ENCODE data around the gene GLYATL2. TPM values are rescaled to one million over a fixed set of nuclear protein-coding genes. Genes with fewer than 3 reads are reported as not detected.
A peak's percentile ranks its signal among the peaks of the same experiment; 100 is the strongest.

GLYATL2 gene
- polyA plus RNA-seq, 1 donor (not counting 4 experiments of a cell fraction or from before 2014, with no cell fraction given) = 0.16 TPM

GRCh38 chr11:58786693-58787092 is 57.8 kb downstream of the GLYATL2 start:
- H3K36me3 ChIP-seq (ENCODE audit: control insufficient read depth in 2 of 2, extremely low read depth in 1 of 2, insufficient read depth in 2 of 2, low read length in 2 of 2) = no peaks in the 10 kb centered on the region
- H3K9me1 ChIP-seq (ENCODE audit: control insufficient read depth, extremely low read depth, insufficient read depth, low read length) = no peaks in the 10 kb centered on the region
- no peaks in the 10 kb centered on the region for H4K20me1 ChIP-seq (ENCODE audit: control insufficient read depth, extremely low read depth, insufficient read depth, low read length)
- no peaks in the 10 kb centered on the region for H3K27me3 ChIP-seq (ENCODE audit: control insufficient read depth, extremely low read depth, insufficient read depth, low read length)
- no peak for DNase-seq (ENCODE audit: low read depth, low spot score)
- H3K9me3 ChIP-seq (ENCODE audit: control insufficient read depth, low read depth, low read length) = peaks cover 2% of the 10 kb centered on the region
- peaks cover 13% of the 10 kb centered on the region for H3K4me1 ChIP-seq (ENCODE audit: control insufficient read depth, extremely low read depth, insufficient read depth, low read length)
- FAIRE-seq = no peak
- TF ChIP-seq EZH2 (IDR thresholded peaks at IDR 0.05; ENCODE audit: low read length) (no peak), CTCF (optimal IDR thresholded peaks at IDR 0.05 in 1 of 3, IDR thresholded peaks at IDR 0.05 in 1 of 3, conservative IDR thresholded peaks at IDR 0.05 in 1 of 3; ENCODE audit: extremely low read depth in 1 of 3, insufficient read depth in 2 of 3, low read length in 3 of 3) (no peak)
- no peak overlapping the region for H3K4me3 ChIP-seq (ENCODE audit: control insufficient read depth in 2 of 3, extremely low read depth in 1 of 3, insufficient read depth in 2 of 3, low read depth in 1 of 3, low read length in 3 of 3)
- no peak overlapping the region for H3K9ac ChIP-seq (ENCODE audit: control insufficient read depth, extremely low read depth, insufficient read depth, low read length)
- H3K79me2 ChIP-seq (ENCODE audit: control insufficient read depth, insufficient read depth, low read length) = no peaks in the 10 kb centered on the region
- no peak overlapping the region for H3K4me2 ChIP-seq (ENCODE audit: control insufficient read depth, extremely low read depth, insufficient read depth, low read depth, low read length)
- dilution Hi-C loops (cut with MboI; ENCODE audit: extremely low pct_ligation_motif_present, low sequenced_read_pairs) = no loop called here
- H2AFZ ChIP-seq (ENCODE audit: control insufficient read depth, low read length) = no peak overlapping the region
- peak overlapping the region; percentile 21 for H3K27ac ChIP-seq (ENCODE audit: control insufficient read depth, insufficient read depth, low read length)

GRCh38 chr11:58784995-58785394 is 59.5 kb downstream of the GLYATL2 start:
- H4K20me1 ChIP-seq (ENCODE audit: control insufficient read depth, extremely low read depth, insufficient read depth, low read length) = no peaks in the 10 kb centered on the region
- no peak overlapping the region for H2AFZ ChIP-seq (ENCODE audit: control insufficient read depth, low read length)
- TF ChIP-seq CTCF (optimal IDR thresholded peaks at IDR 0.05 in 1 of 3, IDR thresholded peaks at IDR 0.05 in 1 of 3, conservative IDR thresholded peaks at IDR 0.05 in 1 of 3; ENCODE audit: extremely low read depth in 1 of 3, insufficient read depth in 2 of 3, low read length in 3 of 3) (no peak), EZH2 (IDR thresholded peaks at IDR 0.05; ENCODE audit: low read length) (no peak)
- no peak overlapping the region for H3K4me3 ChIP-seq (ENCODE audit: control insufficient read depth in 2 of 3, extremely low read depth in 1 of 3, insufficient read depth in 2 of 3, low read depth in 1 of 3, low read length in 3 of 3)
- FAIRE-seq (no peak), DNase-seq (ENCODE audit: low read depth, low spot score) (no peak)
- no peaks in the 10 kb centered on the region for H3K27me3 ChIP-seq (ENCODE audit: control insufficient read depth, extremely low read depth, insufficient read depth, low read length)
- no peak overlapping the region for H3K27ac ChIP-seq (ENCODE audit: control insufficient read depth, insufficient read depth, low read length)
- dilution Hi-C loops (cut with MboI; ENCODE audit: extremely low pct_ligation_motif_present, low sequenced_read_pairs) = no loop called here
- no peaks in the 10 kb centered on the region for H3K36me3 ChIP-seq (ENCODE audit: control insufficient read depth in 2 of 2, extremely low read depth in 1 of 2, insufficient read depth in 2 of 2, low read length in 2 of 2)
- H3K9me1 ChIP-seq (ENCODE audit: control insufficient read depth, extremely low read depth, insufficient read depth, low read length) = no peaks in the 10 kb centered on the region
- H3K9me3 ChIP-seq (ENCODE audit: control insufficient read depth, low read depth, low read length) = peaks cover 2% of the 10 kb centered on the region
- peaks cover 13% of the 10 kb centered on the region for H3K4me1 ChIP-seq (ENCODE audit: control insufficient read depth, extremely low read depth, insufficient read depth, low read length)
- H3K9ac ChIP-seq (ENCODE audit: control insufficient read depth, extremely low read depth, insufficient read depth, low read length) = no peak overlapping the region
- H3K4me2 ChIP-seq (ENCODE audit: control insufficient read depth, extremely low read depth, insufficient read depth, low read depth, low read length) = no peak overlapping the region
- H3K79me2 ChIP-seq (ENCODE audit: control insufficient read depth, insufficient read depth, low read length) = no peaks in the 10 kb centered on the region

Other genes starting within 250 kb of the GLYATL2 start
- 0.96 to 1.9 TPM (median 1.3 TPM) in 3 replicates for gene CNTF, start 222.0 kb downstream of the GLYATL2 start, polyA plus RNA-seq
- 0.10 to 0.17 TPM in 2 of 3 replicates, not detected in the other for gene GLYAT, start 112.8 kb downstream of the GLYATL2 start, polyA plus RNA-seq
- gene GLYATL1, start 94.8 kb upstream of the GLYATL2 start, polyA plus RNA-seq = 0.26 to 0.39 TPM (median 0.33 TPM) in 3 replicates
- gene GLYATL1B, start 241.6 kb upstream of the GLYATL2 start, polyA plus RNA-seq = not detected in 3 replicates

All from keratinocyte (primary cell).